Left lung (tissue), 10 donors: ENCODE results near the gene ABTB2. TPM values are rescaled to one million over a fixed set of nuclear protein-coding genes. Genes with fewer than 3 reads are reported as not detected.

Source experiments
- ATAC-seq: fragments of 200-7000 bp; cut with Tn5 transposase; one replicate; pipeline ENCODE4 v1.9.1; 2020; ENCODE audit warnings: moderate library complexity
- DNase-seq, 4 donors: peaks; one replicate each; pipeline ENCODE4 v3.0.0-alpha.2; 2013 to 2020
- H3K27ac ChIP-seq, 2 donors: fragments of 200-600 bp; sonication (generic) in 1 of 2; one replicate each; pipeline versions ENCODE4 v1.5.0 to v1.8.0; 2020 to 2021
- H3K27me3 ChIP-seq, 2 donors: fragments of 200-600 bp; sonication (generic) in 1 of 2; one replicate each; pipeline versions ENCODE4 v1.5.0 to v1.8.0; 2020 to 2021
- H3K36me3 ChIP-seq, 2 donors: fragments of 200-600 bp; sonication (generic) in 1 of 2; one replicate each; pipeline versions ENCODE4 v1.5.0 to v1.8.0; 2020 to 2021
- H3K4me1 ChIP-seq, 2 donors: fragments of 200-600 bp; one replicate each; pipeline ENCODE4 v1.8.0; 2021
- H3K4me3 ChIP-seq, 2 donors: fragments of 200-600 bp; sonication (generic) in 1 of 2; one replicate each; pipeline versions ENCODE4 v1.5.0 to v1.8.0; 2020 to 2021; ENCODE audit warnings: mild to moderate bottlenecking in 1 of 2
- H3K9me3 ChIP-seq, 2 donors: fragments of 200-600 bp; sonication (generic) in 1 of 2; one replicate each; pipeline versions ENCODE4 v1.5.0 to v1.8.0; 2020 to 2021
- intact Hi-C, 2 donors: fragments of 100-400 bp; cut with DNase I; formaldehyde crosslinking; loops; one replicate each; pipeline versions ENCODE4 v1.11.2 to v1.14.2; 2022
- polyA plus RNA-seq, 6 donors: library from polyadenylated mRNA; unstranded; fragments of 120-200 nt; gene quantifications; one replicate each; pipeline ENCODE4 v1.2.1, GENCODE V29; 2013; ENCODE audit not compliant: insufficient read length in 6 of 6
- total RNA-seq, 2 donors: library from RNA; stranded (reverse); fragmentation: NEBNext Ultra II Directional; extraction: Animal tissue kit (Norgen Biotek cat#: 25700); gene quantifications; one replicate each; pipeline ENCODE4 v1.2.1, GENCODE V29; 2021
- TF ChIP-seq, protein P1 (sequence below), 2 donors: fragments of 200-600 bp; sonication (generic) in 1 of 2; IDR thresholded peaks; one replicate each; pipeline versions ENCODE4 v1.5.0 to v1.8.0; 2021; ENCODE audit warnings: antibody characterized with exemption in 2 of 2
- donor health status: DM: no; HTN: yes; CAD: no.
- donor health status: DM: no; HTN: no; CAD: no.

ABTB2 gene
- total and polyA plus RNA-seq, 8 donors = 2.4 to 6.9 (median 4.8) TPM

- Histone ChIP-seq H3K27ac (no peak overlapping the region), H3K9me3 (no peaks in the 10 kb centered on the region), H3K4me1 (peaks cover 0 to 16% of the 10 kb centered on the region in 2 donors), H3K4me3 (no peak overlapping the region), H3K27me3 (no peaks in the 10 kb centered on the region), H3K36me3 (no peaks in the 10 kb centered on the region)
- TF ChIP-seq, protein P1, sequence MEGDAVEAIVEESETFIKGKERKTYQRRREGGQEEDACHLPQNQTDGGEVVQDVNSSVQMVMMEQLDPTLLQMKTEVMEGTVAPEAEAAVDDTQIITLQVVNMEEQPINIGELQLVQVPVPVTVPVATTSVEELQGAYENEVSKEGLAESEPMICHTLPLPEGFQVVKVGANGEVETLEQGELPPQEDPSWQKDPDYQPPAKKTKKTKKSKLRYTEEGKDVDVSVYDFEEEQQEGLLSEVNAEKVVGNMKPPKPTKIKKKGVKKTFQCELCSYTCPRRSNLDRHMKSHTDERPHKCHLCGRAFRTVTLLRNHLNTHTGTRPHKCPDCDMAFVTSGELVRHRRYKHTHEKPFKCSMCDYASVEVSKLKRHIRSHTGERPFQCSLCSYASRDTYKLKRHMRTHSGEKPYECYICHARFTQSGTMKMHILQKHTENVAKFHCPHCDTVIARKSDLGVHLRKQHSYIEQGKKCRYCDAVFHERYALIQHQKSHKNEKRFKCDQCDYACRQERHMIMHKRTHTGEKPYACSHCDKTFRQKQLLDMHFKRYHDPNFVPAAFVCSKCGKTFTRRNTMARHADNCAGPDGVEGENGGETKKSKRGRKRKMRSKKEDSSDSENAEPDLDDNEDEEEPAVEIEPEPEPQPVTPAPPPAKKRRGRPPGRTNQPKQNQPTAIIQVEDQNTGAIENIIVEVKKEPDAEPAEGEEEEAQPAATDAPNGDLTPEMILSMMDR (IDR thresholded peaks at IDR 0.05) = no peak
- ATAC-seq = no peak
- DNase-seq = no peak
- intact Hi-C loops = no loop called here
Measured at GRCh38 chr11:34317036-34317360, 40.8 kb downstream of the ABTB2 start.

DNA sequence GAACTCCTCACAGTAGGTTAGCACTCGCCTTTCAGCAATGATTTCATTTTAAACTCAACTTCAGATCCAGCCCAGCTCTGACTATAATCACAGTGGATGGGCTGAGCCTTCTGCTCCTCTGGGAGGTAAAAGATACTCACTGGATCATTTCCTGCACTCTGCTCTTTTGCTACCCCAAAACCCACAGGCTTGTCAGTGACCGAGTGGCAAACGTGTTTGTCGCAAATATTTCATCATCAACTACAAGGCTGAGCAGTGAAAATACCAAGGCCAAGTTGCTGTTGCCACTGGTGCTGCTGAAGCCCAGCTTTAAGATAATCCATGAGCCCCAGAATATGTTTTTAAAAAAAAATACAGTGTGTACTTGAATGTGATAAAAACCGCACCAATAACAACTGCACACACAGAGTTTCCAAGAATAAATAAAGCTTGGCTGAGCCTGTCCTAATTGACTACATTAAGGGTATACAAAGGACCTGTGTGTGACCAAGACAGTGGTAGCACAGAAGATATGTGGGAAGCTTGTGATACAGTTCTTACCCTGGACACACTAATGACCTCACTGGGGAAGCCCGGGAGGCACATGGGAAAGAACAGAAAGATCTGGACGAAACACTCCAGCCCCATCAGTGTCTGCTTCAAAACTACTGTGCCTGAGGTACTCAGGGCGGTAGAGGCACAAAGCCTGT lies 41.3 kb downstream of the ABTB2 start:
- ATAC-seq = no peak

DNA sequence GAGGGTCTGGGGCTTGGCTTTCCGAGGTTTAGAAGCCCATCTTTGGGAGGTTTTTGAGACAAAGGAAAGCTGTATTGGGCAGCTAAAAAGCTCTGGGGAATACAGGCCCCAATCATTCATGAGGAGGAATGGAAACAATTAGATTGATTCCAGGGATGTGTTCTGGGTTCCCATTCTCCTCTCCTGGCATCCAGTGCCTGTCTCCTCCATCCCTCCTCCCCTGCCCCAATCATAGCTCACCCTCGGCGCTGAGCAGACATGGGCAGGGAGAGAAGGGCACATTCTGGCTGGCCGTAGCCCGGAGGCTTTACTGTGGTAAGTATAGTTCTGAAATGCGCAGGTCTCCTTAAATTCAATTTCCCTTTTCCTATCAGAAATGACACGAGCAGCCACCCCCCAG lies 42.4 kb downstream of the ABTB2 start:
- Histone ChIP-seq H3K4me3 (no peak overlapping the region), H3K27ac (no peak overlapping the region), H3K9me3 (no peaks in the 10 kb centered on the region), H3K4me1 (peaks cover 0 to 16% of the 10 kb centered on the region in 2 donors), H3K36me3 (no peaks in the 10 kb centered on the region), H3K27me3 (no peaks in the 10 kb centered on the region)
- intact Hi-C loops = no loop called here
- ATAC-seq (no peak), DNase-seq (no peak)
- TF ChIP-seq, protein P1 (IDR thresholded peaks at IDR 0.05) = no peak

More for the DNA sequence above, 41.3 kb downstream of the ABTB2 start:
- intact Hi-C loops = no loop called here
- TF ChIP-seq, protein P1 (IDR thresholded peaks at IDR 0.05) = no peak
- DNase-seq = no peak
- Histone ChIP-seq H3K36me3 (no peaks in the 10 kb centered on the region), H3K27me3 (no peaks in the 10 kb centered on the region), H3K9me3 (no peaks in the 10 kb centered on the region), H3K4me3 (no peak overlapping the region), H3K4me1 (peaks cover 0 to 16% of the 10 kb centered on the region in 2 donors), H3K27ac (no peak overlapping the region)

GRCh38 chr11:34314936-34315335 lies 42.9 kb downstream of the ABTB2 start:
- Histone ChIP-seq H3K4me3 (no peak overlapping the region), H3K27me3 (no peaks in the 10 kb centered on the region), H3K27ac (no peak overlapping the region), H3K36me3 (no peaks in the 10 kb centered on the region), H3K9me3 (no peaks in the 10 kb centered on the region), H3K4me1 (peaks cover 0 to 20% of the 10 kb centered on the region in 2 donors)
- ATAC-seq = no peak
- DNase-seq = no peak
- intact Hi-C loops = no loop called here
- TF ChIP-seq, protein P1 (IDR thresholded peaks at IDR 0.05) = no peak

- TF ChIP-seq, protein P1 (IDR thresholded peaks at IDR 0.05) = no peak
- DNase-seq (no peak), ATAC-seq (no peak)
- Histone ChIP-seq H3K9me3 (no peaks in the 10 kb centered on the region), H3K4me1 (peaks cover 0 to 26% of the 10 kb centered on the region in 2 donors), H3K36me3 (no peaks in the 10 kb centered on the region), H3K27me3 (no peaks in the 10 kb centered on the region), H3K27ac (no peak overlapping the region), H3K4me3 (no peak overlapping the region)
- intact Hi-C loops = no loop called here
Measured at GRCh38 chr11:34314176-34314575, 43.6 kb downstream of the ABTB2 start.
